HL-60 (cell line): ENCODE results near the gene TRIOBP.

ENCODE experiments used
- CTCF ChIP-seq: IDR thresholded peaks from one replicate; pipeline ENCODE4 v1.5.1; 2011; ENCODE audit warnings: low read length, control low read depth, inconsistent platforms; ENCODE audit not compliant: insufficient read depth
- POLR2AphosphoS5 ChIP-seq: IDR thresholded peaks from 2 replicates; pipeline ENCODE4 v1.6.1; 2012; ENCODE audit warnings: low read depth
- REST ChIP-seq: IDR thresholded peaks from 2 replicates; pipeline ENCODE4 v1.6.1; 2012; ENCODE audit warnings: low read depth; ENCODE audit not compliant: insufficient replicate concordance
- SPI1 ChIP-seq: IDR thresholded peaks from 2 replicates; pipeline ENCODE4 v1.6.1; 2012; ENCODE audit warnings: low read depth, mild to moderate bottlenecking, borderline replicate concordance

DNA sequence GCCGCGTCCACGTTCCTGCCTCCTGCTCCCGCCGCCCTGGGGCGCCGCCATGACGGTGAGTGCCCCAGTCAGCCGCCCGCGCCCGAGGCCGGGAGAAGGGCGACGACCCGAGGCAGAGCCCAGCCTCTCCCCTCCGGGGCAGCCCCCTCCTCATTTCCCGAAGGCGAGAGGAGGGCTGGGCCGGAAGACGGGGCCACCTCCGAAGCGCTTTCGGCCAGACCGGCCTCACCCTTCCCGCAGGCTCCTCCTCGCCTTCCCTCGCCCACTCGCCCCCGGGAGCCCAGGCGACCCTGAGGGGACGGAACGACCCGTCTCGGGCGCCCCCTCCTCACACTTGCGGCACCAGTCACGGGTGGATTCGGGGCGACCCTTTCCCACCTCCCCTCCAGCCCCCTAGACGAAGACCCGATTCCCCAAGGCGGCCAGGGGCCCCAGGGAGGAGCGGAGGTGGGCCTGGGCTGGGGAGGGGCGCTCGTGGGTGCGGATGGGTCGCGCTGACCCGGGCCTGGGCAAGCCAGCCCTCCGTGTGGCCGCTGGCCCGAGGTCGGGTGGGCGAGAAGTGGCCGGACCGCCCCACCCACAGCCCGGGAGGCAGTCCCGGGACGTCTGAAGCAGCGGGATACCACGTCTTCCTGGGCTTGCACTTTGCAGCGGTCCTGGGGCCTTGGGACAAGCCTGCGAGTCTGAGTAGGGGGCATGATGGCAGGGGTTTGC lies 49.7 kb downstream of the TRIOBP start:
- TF ChIP-seq CTCF (no peak), REST (peak; percentile 42), POLR2AphosphoS5 (no peak), SPI1 (no peak)
